Measurements from ENCODE around the gene TLCD4.
"Not testable (repeated sequence)": the region's sequence is repeated elsewhere in the genome, so short reads cannot be mapped to it uniquely, and the experiment has no call there.

Gene TLCD4

GRCh38 chr1:95117207-95118066, at the start of gene TLCD4:
TSS of gene TLCD4 (plus strand) at chr1:95117355. CDS start at chr1:95143902, 26,547 bp downstream.
- peak; percentile 38 for DNase-seq (ENCODE audit: low spot score)

GRCh38 chr1:95067568-95067967, 49.6 kb upstream of the TLCD4 start:
- DNase-seq (ENCODE audit: low spot score), result no peak

- DNase-seq (ENCODE audit: low spot score), result no peak
Measured at GRCh38 chr1:95068956-95069709, 48.0 kb upstream of the TLCD4 start.

GRCh38 chr1:95069710-95070093, 47.5 kb upstream of the TLCD4 start:
- DNase-seq (ENCODE audit: low spot score), result no peak

DNA sequence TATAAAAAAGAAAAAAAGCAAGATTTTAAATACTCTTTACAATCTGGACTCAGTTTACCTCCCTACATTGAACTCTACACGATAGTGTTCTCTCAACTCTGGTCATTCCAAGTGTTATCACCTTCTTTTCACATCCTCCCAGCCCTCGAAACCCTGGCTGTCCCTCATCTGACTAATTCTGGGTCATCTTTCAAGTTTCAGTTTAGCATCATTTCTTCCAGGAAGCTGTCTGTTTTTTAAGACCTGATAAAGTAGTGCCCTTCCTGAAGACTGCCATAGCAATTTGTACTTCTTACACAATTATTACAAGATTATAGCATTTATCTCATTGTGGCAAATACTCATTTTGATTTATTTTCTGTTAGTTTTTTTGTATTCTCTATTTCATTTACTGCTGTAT, 45.6 kb upstream of the TLCD4 start:
- DNase-seq (ENCODE audit: low spot score), result no peak

DNA sequence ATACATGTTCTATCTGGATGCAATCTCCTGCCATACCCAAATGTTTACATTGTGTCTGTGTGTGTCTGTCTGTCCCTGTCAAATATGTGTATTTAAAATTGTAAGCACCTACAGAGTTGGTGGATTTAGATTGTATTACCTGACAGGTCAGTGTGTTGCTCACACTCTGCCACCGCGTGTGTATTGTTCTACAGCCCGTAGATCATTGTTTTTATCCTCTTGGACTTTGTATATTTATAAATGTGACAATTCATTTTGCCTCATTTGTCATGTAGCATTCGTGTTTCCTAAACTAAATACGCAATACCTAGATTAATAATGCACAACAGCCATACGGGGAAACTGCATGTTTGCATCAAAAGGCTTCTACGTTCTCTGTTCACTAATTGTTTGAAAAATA, 45.0 kb upstream of the TLCD4 start:
- DNase-seq (ENCODE audit: low spot score), result no peak

DNA sequence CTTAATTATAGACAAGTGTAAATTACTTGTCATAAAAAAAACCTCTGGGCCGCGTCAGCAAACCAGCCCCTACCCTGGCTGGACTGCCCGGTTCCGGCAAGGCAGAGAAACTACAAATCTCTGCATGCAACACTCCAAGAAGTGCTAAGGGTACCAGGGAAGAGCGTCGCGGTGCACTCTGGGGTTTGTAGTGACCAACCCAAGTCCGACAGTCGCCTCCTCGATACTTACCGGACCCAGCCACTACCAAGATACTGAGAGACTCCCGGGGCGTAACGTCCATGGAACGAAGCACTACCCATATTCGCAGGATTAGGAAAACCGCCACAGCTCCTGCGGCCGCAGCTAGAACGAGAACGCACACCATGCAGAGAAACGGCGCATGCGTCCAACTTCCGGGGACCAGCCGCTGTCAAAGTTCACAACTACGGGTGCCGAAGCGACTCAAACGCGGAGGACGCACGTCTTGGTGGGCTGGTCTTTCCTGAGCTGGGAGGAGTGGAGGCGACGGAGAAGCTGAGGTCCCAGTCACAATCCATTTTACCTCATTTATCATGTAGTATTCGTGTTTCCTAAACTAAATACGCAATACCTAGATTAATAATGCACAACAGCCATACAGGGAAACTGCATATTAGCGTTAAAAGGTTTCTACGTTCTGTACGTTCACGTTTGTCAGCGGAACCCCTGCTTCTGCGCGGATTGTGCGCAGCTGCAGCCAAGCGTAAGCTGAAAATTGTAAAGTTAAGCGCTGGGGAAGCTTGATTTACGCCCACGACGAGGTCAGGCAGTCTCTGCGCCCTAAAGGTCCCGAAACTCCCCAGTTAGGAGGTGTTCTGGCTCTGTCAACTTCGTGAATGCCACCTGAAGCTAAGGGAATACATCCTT, 44.4 kb upstream of the TLCD4 start, which contains the start of gene ALG14:
ALG14 (minus strand) TSS at position 420 of the 888 bp plus-strand sequence; CDS start at position 367, 53 bp downstream.
- DNase-seq (ENCODE audit: low spot score), result peak; percentile 88

DNA sequence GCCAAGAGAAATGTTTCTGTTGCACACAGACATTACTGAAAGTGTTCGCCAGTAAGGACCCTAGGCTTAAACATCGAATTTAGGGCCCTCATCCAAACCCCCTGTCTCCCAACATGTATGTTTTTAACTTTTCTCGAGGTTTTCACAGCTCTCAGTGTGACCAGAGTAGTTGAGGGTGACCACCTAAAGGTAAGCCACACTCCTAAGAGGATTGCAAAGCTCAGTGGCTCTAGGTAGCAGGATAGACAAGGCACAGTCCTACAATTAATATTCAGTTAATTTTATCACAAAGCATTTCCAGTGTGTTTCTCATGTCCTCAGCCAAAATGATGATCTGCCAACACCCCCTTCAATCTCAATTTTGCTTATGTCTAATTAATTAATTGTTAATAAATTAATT, 43.7 kb upstream of the TLCD4 start:
- no peak for DNase-seq (ENCODE audit: low spot score)

DNA sequence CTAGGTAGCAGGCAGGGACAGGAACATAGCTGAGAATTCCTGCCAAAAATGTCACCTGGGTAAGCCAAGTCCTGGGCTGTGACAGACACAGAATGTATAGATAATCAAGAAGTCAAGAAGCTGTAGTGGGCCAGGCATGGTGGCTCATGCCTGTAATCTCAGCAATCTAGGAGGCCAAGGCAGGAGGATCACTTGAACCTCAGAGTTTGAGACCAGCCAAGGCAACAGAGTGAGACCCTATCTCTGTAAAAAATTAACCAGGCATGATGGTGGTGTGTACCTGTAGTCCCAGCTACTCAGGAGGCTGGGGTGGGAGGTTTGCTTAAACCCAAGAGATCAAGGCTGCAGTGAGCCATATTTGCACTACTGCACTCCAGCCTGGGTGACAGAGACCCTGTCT, 41.1 kb upstream of the TLCD4 start:
- DNase-seq (ENCODE audit: low spot score), result no peak

- DNase-seq (ENCODE audit: low spot score), result no peak
Measured at GRCh38 chr1:95080446-95080845, 36.7 kb upstream of the TLCD4 start.

DNA sequence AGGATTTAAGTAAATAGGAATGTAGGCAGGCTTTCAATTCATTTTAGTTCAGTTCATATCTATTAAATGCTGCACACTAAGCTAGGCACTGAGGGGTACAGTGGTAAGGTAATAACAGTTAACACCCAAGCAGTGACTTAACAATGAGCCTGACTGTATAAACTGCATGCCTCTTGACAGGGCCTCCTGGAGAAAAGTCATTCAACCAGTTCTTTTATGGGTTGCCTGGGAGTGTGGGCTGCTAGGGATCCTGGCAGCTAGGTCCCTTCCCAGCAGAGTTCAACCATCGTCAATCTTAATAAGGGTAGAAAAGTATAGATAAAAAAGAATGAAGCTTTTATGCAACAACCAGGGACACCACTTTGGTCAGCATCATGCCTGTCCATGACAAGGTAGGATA, 36.3 kb upstream of the TLCD4 start:
- no peak for DNase-seq (ENCODE audit: low spot score)

- DNase-seq (ENCODE audit: low spot score), result no peak
Measured at GRCh38 chr1:95084317-95085176, 32.6 kb upstream of the TLCD4 start.

- no peak for DNase-seq (ENCODE audit: low spot score)
Measured at GRCh38 chr1:95085376-95085775, 31.8 kb upstream of the TLCD4 start.

DNA sequence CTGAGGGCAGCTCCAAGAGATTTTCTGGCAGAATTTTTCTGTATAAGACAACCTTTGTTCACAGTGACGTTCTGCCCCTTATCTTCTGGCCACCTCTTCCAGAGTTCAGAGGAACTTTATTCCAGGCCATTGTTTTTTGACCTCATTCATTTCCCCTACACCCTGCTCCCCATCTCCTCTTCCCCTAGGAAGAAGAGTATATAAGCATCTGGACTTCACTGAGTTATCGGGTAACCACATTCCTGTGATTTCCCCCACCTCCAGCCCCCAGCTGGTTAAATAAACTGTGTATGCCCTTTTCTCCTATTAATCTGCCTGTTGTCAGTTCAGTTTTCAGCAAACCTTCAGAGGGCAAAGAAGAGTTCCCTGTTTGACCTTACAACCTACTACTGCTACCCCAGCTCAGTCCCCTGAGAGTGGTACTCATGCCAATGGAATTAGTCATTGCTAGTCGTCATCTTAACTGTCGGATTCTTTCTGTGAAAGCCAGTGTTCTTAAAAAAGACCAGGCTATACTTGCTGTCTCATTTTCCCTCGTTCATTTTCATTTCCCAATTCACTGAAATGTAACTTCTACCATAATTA, 30.1 kb upstream of the TLCD4 start:
- DNase-seq (ENCODE audit: low spot score), result peak; percentile 76

DNA sequence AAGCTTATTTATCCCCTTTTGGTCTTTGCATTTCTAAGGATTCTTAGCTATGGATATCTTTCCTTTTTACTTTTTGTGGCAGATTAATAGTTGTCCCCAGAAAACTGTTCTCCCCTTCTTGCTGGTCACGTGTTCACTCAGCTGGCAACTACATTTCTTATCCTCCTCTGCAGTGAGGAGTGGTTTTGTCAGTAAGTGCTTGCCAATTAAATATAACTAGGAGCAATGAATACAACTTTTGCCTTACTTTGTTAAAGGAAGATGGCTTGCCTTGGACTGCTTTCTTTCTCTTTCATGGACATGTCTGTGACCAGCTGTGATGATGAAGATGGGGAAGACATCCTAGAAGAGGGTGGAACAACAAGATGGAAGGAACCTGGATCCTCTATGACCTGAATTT, 28.9 kb upstream of the TLCD4 start:
- DNase-seq (ENCODE audit: low spot score), result no peak

GRCh38 chr1:95089650-95090287, 27.4 kb upstream of the TLCD4 start:
- DNase-seq (ENCODE audit: low spot score), result no peak

GRCh38 chr1:95091290-95091689, 25.9 kb upstream of the TLCD4 start:
- not testable (repeated sequence) for DNase-seq (ENCODE audit: low spot score)

DNA sequence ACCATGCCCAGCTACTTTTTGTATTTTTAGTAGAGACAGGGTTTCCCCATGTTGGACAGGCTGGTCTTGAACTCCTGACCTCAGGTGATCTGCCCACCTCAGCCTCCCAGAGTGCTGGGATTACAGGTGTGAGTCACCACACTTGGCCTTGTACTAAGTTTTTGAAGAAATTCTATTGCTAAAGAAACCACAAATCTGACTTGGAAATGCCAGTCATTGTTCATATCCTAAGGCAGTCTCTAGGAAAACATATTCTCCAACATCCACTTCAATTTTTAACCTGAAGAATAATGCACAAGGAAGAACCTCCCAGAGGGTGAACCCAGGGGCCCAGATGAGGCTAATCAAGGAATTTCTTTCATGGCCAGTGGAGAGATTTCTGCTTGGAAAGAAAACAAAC, 24.3 kb upstream of the TLCD4 start:
- not testable (repeated sequence) for DNase-seq (ENCODE audit: low spot score)

DNA sequence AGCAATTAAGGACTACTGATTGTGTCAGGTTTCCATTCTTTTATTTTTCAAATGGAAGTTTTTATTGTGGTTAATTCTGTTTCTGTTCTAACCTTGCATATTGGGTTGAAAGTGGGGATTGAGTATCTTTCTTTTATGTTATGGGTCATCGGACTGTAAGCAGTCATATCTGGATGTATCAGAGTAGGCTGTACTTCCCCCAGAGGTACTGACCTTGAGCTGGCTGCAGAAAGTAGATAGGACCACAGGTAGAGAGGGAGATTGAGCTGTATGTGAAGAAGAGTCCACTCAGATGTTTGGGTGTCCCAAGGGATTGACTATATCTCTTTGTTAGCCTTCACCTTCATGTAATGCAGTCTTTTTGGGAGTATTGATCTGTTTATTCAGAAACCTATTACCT, 23.9 kb upstream of the TLCD4 start:
- no peak for DNase-seq (ENCODE audit: low spot score)

DNA sequence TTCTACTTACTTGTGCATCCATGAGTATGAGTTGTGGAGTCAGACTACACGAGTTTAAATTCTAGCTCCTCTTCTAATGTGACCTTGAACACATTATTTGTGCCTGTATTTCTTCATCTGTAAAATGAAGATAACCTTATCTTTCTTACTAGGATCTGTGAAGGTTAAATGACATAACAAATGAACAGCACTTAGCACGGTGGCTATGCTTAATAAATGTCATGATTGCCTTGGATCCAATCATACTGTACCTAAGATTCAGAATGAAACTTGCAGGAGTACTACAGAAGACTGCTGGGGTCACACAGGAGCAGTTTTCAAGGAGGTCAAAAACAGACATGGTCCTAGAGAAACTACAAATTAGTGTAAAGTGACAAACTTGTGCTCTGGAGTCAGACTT, 22.2 kb upstream of the TLCD4 start:
- DNase-seq (ENCODE audit: low spot score), result no peak

Data from hepatic stellate cell (primary cell).